GM21576 (cell line): ENCODE measurements around the gene MUC3A.

Experiments used
- ATAC-seq: cut with Tn5 transposase; IDR thresholded peaks from one replicate; pipeline ENCODE4 v1.9.1; 2021; ENCODE audit warnings: mild to moderate bottlenecking, moderate library complexity; ENCODE audit not compliant: unreplicated experiment

The MUC3A gene

GRCh38 chr7:100943693-100944092, 5.6 kb upstream of the MUC3A start:
- no peak for ATAC-seq

GRCh38 chr7:100944138-100944537, 5.2 kb upstream of the MUC3A start:
- ATAC-seq = no peak

GRCh38 chr7:100946111-100946510, 3.2 kb upstream of the MUC3A start:
- no peak for ATAC-seq

DNA sequence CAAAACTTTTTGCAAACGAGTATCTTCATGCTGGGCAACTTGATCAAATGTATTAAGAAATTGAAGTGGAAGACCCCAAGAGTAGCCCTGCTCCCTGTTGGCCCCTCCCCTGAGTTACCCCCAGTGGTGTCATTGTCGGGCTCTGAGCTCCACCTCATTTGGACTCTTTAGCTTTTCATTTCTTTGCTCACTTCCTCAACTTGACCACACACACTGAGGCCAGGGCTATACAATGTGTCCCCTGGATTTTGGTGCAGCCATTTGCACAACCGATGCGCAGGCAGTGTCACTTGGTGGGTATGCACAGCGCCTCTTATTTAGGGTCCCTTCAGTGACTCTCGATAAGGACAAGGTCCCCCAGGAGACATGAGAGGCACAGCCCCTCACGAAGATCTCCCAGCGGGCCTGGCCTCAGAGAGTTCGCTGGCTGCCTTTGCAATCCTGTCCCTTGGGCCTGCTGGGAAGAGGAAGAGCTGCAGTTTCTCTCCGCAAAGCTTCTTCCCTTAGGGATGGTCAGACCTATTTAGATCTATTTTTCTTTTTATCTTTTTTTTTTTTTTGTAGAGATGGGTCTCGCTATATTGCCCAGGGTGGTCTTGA, 2.5 kb upstream of the MUC3A start:
- ATAC-seq = no peak

DNA sequence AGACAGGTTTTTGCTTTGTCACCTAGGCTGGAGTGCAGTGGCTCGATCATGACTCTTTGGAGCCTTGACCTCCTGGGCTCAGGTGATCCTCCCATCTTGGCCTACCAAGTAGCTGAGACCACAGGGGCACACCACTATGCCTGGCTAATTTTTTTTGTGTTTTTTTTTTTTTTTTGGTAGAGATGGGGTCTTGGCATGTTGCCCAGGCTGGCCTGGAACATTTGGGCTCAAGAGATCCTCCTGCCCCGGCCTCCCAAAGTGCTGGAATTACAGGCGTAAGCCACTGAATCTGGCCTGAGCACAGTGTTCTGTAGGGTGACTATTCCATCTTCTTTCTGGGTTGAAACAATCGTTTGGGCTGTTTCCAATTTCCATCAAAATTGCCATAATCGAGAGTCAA, 1.5 kb upstream of the MUC3A start:
- no peak for ATAC-seq

DNA sequence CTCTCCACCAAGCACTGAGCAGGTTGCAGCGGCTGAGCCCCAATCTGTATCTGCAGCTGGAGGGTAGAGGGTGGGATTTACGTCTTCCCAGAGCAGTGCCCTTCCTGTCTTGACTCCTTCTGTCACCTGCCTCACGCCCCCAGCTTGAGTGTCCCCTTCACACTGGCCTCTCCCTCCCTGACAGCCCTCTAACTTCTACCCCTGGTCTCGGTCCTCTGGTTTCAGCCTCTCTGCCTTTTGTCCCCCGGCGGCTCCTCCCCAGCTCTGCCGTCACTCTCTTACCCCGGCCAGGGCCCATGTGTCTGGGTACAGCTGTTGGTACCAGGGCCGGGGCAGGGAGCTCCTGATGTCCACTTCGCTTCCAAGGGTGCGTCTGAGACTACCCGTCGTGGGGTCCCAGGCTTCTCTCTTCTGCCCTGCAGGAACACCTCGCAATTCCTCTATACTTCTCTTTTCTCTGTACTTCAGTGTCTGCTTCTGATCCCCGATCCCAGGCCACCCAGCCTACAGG, 654 bp downstream of the MUC3A start:
- ATAC-seq = no peak

DNA sequence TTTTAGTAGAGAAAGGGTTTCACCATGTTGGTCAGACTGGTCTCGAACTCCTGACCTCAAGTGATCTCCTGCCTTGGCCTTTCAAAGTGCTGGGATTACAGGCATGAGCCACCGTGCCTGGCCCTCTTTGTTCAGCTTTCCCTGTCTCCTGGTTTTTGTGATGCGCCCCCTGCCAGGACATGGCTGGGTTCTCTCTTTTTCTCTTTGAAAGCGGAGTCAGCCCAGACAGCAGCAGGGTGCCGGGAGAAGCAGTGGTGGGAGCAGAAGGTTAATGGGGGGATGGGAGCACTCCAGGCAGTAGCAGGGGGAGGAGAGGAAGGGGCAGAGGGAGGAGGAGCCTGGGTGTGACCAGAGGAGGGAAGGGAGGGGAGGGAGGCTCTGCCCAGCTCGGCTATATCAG, 1.8 kb downstream of the MUC3A start:
- ATAC-seq = no peak

DNA sequence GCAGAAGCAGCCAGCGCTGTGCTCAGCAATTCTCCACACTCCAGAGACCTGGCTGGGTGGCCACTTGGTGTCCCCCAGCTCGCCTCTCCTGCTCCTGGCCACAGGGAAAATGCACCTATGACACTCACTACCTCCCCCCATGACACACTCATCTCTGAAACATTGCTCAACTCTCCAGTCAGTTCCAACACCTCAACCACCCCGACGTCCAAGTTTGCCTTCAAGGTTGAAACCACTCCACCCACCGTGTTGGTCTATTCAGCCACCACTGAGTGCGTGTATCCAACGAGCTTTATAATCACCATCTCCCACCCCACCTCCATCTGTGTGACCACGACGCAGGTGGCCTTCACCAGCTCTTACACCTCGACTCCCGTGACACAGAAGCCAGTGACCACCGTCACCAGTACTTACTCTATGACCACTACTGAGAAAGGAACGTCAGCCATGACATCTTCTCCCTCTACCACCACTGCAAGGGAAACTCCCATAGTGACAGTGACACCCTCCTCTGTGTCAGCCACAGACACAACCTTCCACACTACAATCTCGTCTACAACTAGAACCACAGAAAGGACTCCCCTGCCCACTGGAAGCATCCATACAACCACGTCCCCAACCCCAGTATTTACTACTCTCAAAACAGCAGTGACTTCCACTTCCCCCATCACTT, 2.7 kb downstream of the MUC3A start:
- ATAC-seq = no peak

DNA sequence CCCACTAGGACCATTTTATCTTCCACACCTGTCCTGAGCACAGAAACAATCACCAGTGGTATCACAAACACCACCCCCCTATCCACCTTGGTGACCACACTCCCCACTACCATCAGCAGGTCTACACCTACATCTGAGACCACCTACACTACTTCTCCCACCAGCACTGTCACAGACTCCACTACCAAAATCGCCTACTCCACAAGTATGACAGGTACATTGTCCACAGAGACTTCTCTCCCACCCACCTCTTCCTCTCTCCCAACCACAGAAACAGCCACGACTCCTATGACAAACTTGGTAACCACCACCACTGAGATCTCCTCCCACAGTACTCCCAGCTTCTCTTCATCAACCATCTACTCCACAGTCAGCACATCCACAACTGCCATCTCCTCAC, 3.3 kb downstream of the MUC3A start:
- no peak for ATAC-seq

- no peak for ATAC-seq
These were observed 8.6 kb downstream of the MUC3A start for GRCh38 chr7:100957832-100958421.

DNA sequence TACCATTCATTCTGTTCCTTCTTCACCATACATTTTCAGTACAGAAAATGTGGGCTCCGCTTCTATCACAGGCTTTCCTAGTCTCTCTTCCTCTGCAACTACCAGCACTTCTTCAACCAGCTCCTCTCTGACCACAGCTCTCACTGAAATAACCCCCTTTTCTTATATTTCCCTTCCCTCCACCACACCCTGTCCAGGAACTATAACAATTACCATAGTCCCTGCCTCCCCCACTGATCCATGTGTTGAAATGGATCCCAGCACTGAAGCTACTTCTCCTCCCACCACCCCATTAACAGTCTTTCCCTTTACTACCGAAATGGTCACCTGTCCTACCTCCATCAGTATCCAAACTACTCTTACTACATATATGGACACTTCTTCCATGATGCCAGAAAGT, 10.6 kb downstream of the MUC3A start:
- no peak for ATAC-seq

DNA sequence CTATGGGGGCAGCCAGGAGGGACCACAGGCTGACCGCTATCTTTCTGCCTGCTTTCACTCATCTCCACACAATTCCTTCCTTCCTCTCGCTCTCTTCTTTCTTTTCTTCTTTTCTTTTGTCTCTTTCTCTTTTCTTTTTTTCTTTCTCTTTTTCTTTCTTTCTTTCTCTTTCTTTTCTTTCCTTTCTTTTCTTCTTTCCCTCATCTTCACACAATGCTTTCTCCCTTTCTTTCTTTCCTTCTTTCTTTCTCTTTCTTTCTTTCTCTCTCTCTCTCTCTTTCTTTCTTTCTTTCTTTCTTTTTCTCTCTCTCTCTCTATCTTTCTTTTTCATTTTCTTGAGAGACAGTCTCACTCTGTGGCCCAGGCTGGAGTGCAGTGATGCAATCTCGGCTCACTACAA, 13.2 kb downstream of the MUC3A start:
- no peak for ATAC-seq

- no peak for ATAC-seq
These were observed 14.1 kb downstream of the MUC3A start for GRCh38 chr7:100963386-100963785.

GRCh38 chr7:100963874-100964273, 14.5 kb downstream of the MUC3A start:
- no peak for ATAC-seq

GRCh38 chr7:100964630-100965029, 15.3 kb downstream of the MUC3A start:
- no peak for ATAC-seq

GRCh38 chr7:100965045-100965722, 15.8 kb downstream of the MUC3A start:
- ATAC-seq = no peak

DNA sequence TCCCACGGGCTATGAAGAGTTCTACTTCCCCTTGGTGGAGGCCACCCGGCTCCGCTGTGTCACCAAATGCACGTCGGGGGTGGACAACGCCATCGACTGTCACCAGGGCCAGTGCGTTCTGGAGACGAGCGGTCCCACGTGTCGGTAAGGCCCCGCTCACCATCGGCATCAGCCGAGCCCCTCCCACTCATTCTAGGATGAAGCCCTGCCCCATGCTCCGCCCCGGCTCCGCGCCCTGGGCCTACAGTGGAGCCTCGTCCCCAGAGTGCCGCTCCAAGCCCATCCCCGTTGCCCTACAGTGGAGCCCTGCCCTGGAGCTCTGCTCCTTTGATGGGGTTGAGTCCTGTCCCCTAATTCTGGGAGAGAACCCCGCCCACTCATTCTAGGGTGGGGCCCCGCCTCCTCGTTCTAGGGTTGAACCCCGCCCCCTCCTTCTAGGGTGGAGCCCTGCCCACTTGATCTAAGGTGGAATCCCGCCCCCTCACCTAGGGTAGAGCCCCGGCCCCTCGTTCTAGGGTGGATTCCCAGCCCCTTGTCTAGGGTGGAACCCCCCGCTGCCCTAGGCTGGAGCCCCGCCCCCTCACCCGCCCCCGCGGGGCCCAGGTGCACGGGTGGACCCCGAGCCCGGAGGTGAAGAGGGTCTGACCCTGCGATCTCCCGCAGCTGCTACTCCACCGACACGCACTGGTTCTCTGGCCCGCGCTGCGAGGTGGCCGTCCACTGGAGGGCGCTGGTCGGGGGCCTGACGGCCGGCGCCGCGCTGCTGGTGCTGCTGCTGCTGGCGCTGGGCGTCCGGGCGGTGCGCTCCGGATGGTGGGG, 16.6 kb downstream of the MUC3A start:
- no peak for ATAC-seq

- no peak for ATAC-seq
These were observed 17.4 kb downstream of the MUC3A start for GRCh38 chr7:100966542-100967291.

DNA sequence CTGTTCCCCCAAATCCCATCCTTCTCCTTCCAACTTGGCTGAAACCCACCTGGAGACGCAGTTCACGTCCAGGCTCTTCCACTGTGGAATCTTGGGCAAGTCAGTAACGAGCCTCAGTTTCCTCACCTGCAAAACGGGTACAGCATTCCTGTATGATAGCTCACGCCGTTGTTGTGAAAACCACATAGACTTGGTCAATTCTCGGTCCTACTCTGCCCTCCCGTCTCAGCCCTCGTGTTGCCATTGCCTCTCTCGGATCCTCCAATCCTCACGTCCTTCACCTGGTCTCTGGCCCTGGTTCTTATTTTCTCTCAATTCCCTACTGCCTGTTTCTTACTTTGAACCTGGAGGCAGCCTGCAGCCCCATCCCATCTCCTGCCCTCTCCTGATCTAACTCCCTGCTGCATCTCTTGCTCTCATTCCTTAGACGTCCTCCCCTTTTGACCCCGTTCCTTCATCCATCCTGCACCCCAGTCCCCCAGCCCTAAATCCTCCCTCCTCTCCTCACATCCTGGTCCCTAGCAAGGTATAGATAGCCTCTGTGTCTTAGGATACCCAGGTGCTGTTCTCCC, 18.0 kb downstream of the MUC3A start:
- ATAC-seq = no peak

DNA sequence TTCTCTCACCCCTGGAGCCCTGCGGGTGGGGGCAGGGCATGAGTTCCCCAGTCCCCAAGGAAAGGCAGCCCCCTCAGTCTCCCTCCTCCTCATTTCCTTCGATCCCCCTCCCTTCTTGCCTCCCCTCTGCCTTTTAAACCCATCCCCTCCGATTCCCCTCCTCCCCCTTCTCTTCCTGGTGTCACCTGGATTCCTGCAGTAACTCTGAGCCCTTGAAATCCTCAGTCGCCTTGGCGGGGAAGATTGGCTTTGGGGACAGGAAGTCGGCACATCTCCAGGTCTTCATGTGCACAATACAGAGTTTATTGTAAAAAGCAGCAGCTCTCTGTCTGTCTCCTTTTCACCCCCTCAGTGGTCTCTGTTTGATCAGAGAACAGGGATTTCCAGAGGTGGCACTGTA, 18.7 kb downstream of the MUC3A start:
- no peak for ATAC-seq
